ENCODE data around the gene TEX51. TPM values are rescaled to one million over a fixed set of nuclear protein-coding genes. Genes with fewer than 3 reads are reported as not detected.

Gene TEX51
- polyA plus RNA-seq, 1 donor from 2014 or later, result not detected

DNA sequence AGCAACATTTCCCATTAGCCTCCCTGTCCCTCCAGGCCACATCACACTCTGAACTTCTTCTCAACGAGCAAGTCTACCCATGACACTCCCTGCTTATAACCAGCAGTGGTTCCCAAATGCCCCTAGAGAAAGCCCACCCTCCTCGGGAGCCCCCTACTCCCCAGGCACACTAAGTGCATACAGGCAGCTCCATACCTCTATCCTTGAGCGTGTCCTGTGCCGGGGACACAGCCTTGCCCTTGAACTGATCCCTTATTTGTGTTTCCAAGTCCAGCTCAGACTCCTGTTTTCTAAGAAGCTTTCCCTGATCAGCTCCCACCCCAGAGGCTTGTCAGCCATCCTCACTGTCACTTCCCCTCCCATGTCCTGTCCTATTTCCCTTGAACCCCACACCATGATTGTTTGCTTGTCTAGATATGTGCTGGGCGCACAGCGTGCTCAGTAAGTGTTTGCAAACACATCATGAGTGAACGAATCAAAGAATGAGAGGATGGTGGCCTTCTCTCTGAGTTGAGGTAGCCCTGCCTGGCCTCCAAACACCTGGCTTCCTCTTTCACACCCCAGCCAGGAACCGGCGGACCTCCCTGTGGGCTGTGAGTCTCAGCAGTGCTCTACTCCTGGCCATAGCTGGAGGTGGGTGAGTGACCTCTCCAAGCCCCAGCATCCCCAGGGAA lies 2.1 kb downstream of the TEX51 start:
- Histone ChIP-seq H2AFZ (ENCODE audit: low read depth, low read length) (no peak overlapping the region), H3K4me2 (ENCODE audit: low read length) (no peak overlapping the region), H3K4me3 (ENCODE audit: low read length) (no peak overlapping the region), H3F3A (ENCODE audit: insufficient read depth, low read length, poor library complexity, severe bottlenecking) (no peaks in the 10 kb centered on the region), H3K36me3 (ENCODE audit: insufficient read depth, low read length) (no peaks in the 10 kb centered on the region), H3K79me2 (replicated peaks; ENCODE audit: insufficient read depth, low read length) (no peaks in the 10 kb centered on the region), H4K20me1 (ENCODE audit: insufficient read depth) (no peaks in the 10 kb centered on the region), H3K27ac (ENCODE audit: low read length) (no peak overlapping the region), H3K27me3 (ENCODE audit: insufficient read depth, low read depth, low read length) (no peaks in the 10 kb centered on the region), H3K9me3 (ENCODE audit: low read length) (no peaks in the 10 kb centered on the region), H3K9ac (ENCODE audit: low read length) (no peak overlapping the region), H3K9me2 (ENCODE audit: insufficient read depth, low read length) (no peaks in the 10 kb centered on the region)
- no peak for TF ChIP-seq MXI1 (conservative IDR thresholded peaks at IDR 0.05; ENCODE audit: poor library complexity, severe bottlenecking)
- TF ChIP-seq EZH2 (IDR thresholded peaks at IDR 0.05; ENCODE audit: borderline replicate concordance, insufficient read depth, low read length, poor library complexity, severe bottlenecking), result no peak
- no peak for TF ChIP-seq EP300 (conservative IDR thresholded peaks at IDR 0.05; ENCODE audit: poor library complexity, severe bottlenecking)
- TF ChIP-seq SMC3 (conservative IDR thresholded peaks at IDR 0.05; ENCODE audit: poor library complexity), result no peak
- TF ChIP-seq, protein P1, sequence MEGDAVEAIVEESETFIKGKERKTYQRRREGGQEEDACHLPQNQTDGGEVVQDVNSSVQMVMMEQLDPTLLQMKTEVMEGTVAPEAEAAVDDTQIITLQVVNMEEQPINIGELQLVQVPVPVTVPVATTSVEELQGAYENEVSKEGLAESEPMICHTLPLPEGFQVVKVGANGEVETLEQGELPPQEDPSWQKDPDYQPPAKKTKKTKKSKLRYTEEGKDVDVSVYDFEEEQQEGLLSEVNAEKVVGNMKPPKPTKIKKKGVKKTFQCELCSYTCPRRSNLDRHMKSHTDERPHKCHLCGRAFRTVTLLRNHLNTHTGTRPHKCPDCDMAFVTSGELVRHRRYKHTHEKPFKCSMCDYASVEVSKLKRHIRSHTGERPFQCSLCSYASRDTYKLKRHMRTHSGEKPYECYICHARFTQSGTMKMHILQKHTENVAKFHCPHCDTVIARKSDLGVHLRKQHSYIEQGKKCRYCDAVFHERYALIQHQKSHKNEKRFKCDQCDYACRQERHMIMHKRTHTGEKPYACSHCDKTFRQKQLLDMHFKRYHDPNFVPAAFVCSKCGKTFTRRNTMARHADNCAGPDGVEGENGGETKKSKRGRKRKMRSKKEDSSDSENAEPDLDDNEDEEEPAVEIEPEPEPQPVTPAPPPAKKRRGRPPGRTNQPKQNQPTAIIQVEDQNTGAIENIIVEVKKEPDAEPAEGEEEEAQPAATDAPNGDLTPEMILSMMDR (IDR thresholded peaks at IDR 0.05; ENCODE audit: poor library complexity, severe bottlenecking), result no peak
- no peak for TF ChIP-seq TAF1 (IDR thresholded peaks at IDR 0.05; ENCODE audit: low read depth)
- TF ChIP-seq, protein P2, sequence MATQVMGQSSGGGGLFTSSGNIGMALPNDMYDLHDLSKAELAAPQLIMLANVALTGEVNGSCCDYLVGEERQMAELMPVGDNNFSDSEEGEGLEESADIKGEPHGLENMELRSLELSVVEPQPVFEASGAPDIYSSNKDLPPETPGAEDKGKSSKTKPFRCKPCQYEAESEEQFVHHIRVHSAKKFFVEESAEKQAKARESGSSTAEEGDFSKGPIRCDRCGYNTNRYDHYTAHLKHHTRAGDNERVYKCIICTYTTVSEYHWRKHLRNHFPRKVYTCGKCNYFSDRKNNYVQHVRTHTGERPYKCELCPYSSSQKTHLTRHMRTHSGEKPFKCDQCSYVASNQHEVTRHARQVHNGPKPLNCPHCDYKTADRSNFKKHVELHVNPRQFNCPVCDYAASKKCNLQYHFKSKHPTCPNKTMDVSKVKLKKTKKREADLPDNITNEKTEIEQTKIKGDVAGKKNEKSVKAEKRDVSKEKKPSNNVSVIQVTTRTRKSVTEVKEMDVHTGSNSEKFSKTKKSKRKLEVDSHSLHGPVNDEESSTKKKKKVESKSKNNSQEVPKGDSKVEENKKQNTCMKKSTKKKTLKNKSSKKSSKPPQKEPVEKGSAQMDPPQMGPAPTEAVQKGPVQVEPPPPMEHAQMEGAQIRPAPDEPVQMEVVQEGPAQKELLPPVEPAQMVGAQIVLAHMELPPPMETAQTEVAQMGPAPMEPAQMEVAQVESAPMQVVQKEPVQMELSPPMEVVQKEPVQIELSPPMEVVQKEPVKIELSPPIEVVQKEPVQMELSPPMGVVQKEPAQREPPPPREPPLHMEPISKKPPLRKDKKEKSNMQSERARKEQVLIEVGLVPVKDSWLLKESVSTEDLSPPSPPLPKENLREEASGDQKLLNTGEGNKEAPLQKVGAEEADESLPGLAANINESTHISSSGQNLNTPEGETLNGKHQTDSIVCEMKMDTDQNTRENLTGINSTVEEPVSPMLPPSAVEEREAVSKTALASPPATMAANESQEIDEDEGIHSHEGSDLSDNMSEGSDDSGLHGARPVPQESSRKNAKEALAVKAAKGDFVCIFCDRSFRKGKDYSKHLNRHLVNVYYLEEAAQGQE (IDR thresholded peaks at IDR 0.05; ENCODE audit: borderline replicate concordance), result no peak
- TF ChIP-seq RAD21 (conservative IDR thresholded peaks at IDR 0.05), result no peak
- TF ChIP-seq POLR2AphosphoS5 (IDR thresholded peaks at IDR 0.05), result no peak

DNA sequence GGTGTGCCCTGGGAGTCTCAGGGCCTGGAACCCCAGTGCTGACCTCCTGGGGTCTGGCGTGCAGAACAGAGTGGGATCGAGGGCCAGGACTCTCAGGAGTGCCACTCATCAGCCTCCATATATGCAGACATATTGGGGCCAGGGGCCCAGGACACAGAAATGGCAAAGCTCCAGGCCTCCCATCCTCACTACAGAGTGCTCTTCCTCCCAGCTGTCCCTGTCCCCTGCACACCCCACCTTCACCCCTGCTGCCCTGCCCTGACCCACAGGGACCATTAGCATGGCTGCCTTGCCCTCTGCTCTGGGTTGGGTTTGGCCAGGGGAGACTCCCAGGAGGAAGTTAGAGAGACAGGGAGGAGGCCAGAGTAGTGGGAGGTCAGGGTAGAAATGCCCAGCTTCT lies 2.8 kb downstream of the TEX51 start:
- Histone ChIP-seq H3F3A (ENCODE audit: insufficient read depth, low read length, poor library complexity, severe bottlenecking) (no peaks in the 10 kb centered on the region), H3K9me3 (ENCODE audit: low read length) (no peaks in the 10 kb centered on the region), H3K36me3 (ENCODE audit: insufficient read depth, low read length) (no peaks in the 10 kb centered on the region), H2AFZ (ENCODE audit: low read depth, low read length) (no peak overlapping the region), H3K4me3 (ENCODE audit: low read length) (no peak overlapping the region), H3K27me3 (ENCODE audit: insufficient read depth, low read depth, low read length) (no peaks in the 10 kb centered on the region), H3K27ac (ENCODE audit: low read length) (no peak overlapping the region), H3K9ac (ENCODE audit: low read length) (no peak overlapping the region), H4K20me1 (ENCODE audit: insufficient read depth) (no peaks in the 10 kb centered on the region), H3K9me2 (ENCODE audit: insufficient read depth, low read length) (no peaks in the 10 kb centered on the region), H3K79me2 (replicated peaks; ENCODE audit: insufficient read depth, low read length) (no peaks in the 10 kb centered on the region), H3K4me2 (ENCODE audit: low read length) (no peak overlapping the region)
- TF ChIP-seq TAF1 (IDR thresholded peaks at IDR 0.05; ENCODE audit: low read depth), result no peak
- TF ChIP-seq, protein P1 (IDR thresholded peaks at IDR 0.05; ENCODE audit: poor library complexity, severe bottlenecking), result no peak
- no peak for TF ChIP-seq SMC3 (conservative IDR thresholded peaks at IDR 0.05; ENCODE audit: poor library complexity)
- TF ChIP-seq EZH2 (IDR thresholded peaks at IDR 0.05; ENCODE audit: borderline replicate concordance, insufficient read depth, low read length, poor library complexity, severe bottlenecking), result no peak
- TF ChIP-seq, protein P2 (IDR thresholded peaks at IDR 0.05; ENCODE audit: borderline replicate concordance), result no peak
